HG03097 (cell line): ENCODE measurements around the gene BAIAP2.

ENCODE experiments used
- ATAC-seq: cut with Tn5 transposase; IDR thresholded peaks from one replicate; pipeline ENCODE4 v1.9.1; 2021; ENCODE audit not compliant: unreplicated experiment, low FRiP score

The BAIAP2 gene

DNA sequence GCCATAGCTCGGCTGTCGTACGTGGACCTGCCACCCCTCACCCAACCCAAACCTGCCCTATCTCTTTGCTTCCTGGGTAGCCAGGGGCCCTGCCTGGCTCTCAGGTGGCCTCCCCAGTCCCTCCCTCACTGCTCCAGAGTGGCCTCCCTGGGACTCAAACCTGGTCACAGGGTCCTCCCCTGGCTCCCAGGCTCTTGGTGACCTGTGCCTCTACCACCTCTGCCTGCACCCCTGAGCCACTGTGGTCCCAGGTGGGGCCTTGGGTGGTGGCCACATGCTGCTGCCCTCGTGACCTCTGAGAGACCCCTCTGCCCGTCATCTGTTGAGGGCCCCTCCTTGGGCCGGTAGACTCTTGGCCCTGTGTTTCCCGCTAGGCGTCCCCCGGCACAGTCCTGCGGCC lies 65.7 kb downstream of the BAIAP2 start:
- no peak for ATAC-seq

DNA sequence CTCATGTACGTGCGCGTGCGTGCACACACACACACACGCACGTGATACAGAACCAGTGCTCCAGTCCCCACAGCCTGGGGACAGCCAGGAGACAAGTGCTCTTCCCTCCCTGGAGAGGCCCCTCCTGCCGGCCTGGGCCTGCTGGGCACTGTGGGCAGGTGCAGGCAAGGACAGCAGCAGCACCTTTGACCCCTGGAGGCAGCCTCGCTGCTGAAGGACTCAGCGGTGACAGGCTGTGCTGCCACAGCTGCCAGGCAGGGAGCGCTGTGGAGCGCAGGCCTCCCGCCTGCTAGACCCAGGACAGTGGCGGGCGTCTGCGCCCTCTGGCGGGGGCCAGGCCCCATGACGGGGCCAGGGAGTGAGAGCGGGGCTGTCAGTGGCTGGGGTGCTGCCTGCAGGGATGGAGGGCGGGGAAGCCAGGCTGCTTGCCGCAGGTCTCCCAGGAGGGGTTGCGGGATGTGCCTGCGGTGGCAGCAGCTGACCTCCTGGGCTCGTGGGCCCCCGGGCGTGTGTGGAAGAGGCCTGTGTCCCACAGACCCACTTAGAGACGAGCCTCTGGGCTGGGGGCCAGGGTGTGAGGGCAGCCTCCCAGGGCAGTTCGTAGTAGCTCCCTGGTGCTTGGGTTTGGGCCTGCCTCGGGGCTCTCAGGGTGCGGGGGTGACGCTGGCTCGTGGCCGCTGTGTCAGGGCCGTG lies 66.8 kb downstream of the BAIAP2 start:
- peak; percentile 82 for ATAC-seq

DNA sequence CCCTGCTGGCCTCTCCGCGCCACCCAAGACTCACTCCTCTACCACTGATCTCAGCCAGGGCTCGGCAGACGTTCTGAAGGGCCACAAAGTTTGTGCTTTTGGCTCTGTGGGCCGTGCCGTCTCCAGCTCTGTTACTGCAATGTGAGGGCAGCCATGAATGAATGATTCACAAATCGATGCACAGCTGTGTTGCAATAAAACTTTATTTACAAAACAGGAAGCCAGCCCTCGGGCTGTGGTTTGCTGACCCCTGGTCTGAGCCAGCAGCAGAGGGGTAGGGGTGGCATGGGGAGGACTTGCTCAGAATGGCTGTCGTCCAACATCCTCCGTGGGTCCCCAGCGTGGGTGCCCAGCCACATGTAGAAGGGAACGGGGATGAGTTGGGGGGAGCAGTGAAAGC lies 67.4 kb downstream of the BAIAP2 start:
- ATAC-seq: no peak

DNA sequence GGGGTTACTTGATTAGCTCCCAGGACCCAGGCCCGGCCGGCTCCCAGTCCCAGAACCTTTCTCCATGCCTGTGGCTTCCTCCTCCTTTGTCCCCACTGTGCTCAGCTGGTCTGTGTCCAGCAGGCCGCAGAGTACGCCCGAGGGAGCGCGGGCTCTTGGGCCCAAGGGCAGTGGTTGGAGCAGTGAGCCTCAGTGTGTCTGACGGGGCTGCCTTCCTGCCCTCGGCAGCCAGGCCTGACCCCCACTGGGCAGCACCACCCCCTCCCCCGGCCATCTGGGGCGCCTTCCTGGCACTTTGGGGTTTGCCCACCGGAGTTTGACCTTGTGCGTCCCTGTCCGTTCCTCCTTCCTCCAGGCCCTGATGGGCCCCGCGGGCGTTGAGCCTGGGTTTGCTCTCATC lies 67.9 kb downstream of the BAIAP2 start:
- no peak for ATAC-seq

DNA sequence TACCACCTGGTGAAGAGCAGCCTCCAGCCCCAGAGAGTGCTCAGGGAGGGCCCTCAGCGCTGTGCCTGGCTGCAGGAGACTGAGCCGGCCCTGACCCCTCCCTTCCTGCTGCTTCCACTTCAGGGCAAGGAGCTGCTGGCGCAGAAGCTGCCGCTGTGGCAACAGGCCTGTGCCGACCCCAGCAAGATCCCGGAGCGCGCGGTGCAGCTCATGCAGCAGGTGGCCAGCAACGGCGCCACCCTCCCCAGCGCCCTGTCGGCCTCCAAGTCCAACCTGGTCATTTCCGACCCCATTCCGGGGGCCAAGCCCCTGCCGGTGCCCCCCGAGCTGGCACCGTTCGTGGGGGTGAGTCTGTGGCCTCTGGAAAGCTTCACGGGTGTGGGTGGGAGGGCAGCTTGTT lies 68.4 kb downstream of the BAIAP2 start:
- no peak for ATAC-seq

DNA sequence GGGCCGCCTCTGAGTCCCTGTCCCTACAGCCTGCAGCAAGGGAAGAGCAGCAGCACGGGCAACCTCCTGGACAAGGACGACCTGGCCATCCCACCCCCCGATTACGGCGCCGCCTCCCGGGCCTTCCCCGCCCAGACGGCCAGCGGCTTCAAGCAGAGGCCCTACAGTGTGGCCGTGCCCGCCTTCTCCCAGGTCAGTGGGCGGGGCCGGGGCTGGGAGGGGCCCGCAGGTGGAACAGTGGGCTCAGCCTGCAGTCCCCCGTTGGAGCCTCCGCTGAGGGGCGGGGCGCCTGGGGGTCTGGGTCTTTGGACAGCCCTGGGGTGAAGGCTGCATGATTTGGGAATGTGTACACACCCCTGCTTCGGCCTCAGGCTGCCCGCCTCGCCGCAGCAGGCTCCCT lies 71.8 kb downstream of the BAIAP2 start:
- no peak for ATAC-seq

DNA sequence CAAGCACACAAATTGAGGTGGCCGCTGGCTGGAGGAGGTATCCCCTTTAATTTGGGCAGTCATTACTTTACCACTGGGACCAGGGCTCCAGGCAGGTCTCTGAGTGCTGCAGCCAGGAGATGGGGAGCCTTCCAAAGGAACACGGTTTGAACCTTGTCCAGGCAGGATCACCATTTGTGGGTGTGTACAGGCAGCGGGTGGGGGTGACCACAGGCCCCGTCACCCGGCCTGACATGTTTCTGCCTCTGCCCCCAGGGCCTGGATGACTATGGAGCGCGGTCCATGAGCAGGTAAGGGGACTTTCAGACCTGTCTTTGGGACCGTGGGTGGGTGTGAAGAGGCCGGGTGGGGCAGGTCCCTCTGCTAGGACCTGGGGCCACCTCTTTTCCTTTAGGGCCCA lies 73.3 kb downstream of the BAIAP2 start:
- no peak for ATAC-seq

DNA sequence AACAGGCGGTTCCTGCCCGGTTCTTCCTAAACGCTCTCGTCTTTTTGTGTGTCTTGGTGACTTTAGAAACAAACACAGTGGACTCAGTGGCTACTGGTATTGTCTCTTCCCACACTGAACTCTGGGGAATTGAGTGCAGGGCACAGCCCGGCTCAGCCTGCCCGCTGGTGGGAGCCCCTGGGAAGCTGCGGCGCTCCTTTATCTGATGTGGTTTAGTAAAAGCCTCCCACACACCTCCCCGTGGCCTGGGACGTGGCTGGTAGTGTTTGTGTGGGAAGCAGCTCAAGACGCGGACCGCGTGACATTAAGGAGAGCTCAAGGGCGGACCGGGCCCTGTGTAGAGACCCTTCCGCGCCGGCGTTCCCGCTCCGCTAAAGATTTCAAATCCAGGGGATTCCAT lies 75.0 kb downstream of the BAIAP2 start:
- no peak for ATAC-seq

DNA sequence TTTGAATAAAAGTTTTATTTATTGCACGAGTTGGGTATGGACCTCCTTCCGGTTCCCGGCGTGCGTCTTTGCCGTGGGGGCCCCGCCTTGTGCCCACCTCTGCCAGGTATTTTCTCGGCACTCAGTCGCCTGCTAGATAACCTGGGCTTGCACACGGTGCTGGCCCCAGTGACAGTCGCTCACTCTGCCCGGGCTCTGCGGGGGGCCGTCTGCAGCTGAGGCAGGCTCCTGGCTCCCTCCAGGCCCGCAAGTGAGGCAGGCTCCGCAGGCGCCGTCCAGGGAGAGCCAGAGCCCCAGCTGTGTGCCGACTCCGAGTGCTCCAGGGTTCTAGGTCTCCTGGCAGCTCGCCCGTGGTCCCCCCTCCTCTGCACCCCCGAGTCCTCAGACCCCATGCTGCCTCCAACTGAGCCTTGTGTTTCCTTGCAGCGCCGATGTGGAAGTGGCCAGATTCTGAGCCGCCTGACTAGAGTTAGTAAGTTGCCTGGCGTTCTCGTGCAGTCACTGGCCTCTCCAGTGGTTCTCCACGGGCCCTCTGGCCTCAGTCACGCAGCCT lies 75.6 kb downstream of the BAIAP2 start:
- ATAC-seq: no peak

DNA sequence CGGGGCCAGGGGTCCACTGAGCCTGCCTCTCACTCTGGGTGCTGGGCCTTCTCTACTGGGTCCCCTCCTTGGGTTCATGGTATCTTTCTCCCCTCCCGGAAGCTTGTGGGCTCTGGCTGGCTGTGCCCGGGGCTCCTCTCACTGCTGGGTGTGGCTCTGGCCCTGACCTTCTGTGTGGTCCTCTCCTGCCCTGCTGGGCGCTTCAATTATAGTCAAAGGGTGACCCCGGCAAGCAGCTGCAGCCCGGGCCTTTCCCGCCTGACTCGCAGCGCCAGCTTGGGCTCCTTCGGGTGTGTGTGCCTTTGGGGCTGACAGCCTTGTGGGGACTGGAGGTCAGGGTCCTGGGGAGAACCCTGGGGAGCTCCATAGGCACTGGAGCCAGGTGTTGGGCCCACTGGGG lies 76.1 kb downstream of the BAIAP2 start:
- no peak for ATAC-seq

DNA sequence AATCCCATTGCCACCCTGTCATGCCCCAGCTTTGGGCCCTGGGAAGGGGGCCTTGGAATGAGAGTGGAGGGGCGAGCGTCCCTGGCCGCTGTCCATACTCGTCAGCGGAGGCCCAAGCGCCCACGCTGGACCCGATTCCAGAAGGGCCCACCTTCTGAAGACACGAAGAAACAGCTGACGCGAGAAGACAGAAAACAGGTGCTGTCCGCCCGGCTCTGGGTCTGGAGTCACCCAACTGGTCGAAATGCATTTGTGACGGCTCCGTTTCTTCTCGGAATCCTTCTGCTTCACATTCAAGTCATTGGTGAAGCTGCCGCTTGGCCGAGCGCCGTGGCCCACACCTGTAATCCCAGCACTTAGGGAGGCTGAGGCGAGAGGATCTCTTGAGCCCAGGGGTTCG lies 77.5 kb downstream of the BAIAP2 start:
- no peak for ATAC-seq

DNA sequence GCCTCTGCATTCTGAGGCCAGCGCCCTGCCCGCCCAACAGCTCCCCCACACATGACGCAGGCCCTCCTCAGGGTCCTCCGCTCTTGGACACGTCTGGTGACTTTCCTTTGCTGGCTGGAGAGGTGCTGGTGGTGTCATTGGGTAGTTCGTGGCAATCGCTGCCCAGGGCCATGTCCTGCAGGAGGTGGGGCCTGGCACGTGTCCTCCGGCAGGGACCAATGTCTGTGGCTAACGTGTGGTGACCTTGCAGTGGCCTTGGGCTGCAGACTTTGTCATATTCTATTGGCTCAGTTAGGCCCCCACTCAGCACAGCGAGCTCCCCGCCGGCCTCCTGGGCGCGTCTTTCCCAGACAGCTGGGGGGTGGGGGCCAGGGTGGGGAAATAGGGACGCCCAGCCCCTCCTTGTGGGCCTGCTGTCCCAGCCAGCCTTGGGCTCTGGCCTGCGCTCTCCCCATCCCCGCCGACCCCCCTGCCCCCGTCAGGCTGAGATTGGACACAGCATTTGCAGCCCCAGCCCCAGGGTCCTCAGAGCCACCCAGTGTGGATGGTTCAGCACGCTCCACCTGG lies 78.3 kb downstream of the BAIAP2 start:
- ATAC-seq: no peak

DNA sequence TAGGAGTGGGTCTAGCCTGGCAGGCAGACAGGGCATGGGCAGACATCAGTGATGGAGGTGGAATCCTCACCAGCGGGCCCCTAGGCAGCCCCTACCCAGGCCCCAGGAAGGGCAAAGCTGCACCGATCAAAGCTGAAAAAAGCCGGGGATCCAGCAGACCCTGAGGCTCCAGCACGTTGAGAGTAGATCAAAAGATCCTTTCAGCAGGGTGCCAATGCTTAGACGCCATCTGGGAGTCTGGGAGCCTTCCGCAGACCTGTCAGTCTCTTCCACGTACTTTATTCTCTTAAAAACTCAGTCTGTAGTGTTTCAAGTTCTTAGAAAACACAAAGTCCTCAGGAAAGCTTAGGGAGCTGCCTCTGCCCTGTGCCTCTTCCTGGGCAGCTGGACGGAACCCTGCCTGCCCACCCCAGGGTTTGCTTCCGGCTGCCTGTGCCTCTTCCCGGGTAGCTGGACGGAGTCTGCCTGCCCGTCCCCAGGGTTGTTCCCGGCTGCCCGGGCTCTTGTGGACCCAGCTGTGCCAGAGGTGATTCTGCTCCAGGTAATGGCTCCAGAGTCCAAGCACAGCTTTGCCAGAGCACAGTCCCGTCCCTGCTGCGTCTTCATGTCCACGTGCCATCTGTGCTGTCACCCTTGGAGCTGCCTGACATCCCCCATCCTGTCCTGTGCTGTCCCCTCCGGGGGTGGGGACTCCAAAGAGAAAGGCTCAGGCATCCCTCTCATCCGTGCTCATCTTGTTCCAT lies 79.6 kb downstream of the BAIAP2 start:
- ATAC-seq: no peak

DNA sequence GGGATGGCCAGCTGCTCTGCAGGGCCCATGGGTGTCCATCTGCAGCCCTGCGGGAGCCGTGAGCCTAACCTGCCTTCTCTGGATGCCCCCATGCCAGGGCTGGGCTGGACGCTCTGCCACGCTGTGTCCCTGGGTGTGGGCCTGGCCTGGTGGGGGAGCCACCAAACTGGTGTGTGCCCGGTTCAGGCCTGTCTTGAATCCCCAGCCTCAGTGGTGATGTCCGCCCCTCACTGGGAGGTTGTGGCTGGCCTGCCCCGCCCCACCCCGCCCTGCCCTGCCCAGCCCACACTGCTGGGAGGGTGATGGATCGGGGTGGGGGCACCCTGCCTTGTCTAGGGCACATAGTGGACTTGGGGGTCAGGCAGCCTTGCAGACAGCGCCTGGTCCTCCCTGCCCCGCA lies 80.3 kb downstream of the BAIAP2 start:
- ATAC-seq: no peak

DNA sequence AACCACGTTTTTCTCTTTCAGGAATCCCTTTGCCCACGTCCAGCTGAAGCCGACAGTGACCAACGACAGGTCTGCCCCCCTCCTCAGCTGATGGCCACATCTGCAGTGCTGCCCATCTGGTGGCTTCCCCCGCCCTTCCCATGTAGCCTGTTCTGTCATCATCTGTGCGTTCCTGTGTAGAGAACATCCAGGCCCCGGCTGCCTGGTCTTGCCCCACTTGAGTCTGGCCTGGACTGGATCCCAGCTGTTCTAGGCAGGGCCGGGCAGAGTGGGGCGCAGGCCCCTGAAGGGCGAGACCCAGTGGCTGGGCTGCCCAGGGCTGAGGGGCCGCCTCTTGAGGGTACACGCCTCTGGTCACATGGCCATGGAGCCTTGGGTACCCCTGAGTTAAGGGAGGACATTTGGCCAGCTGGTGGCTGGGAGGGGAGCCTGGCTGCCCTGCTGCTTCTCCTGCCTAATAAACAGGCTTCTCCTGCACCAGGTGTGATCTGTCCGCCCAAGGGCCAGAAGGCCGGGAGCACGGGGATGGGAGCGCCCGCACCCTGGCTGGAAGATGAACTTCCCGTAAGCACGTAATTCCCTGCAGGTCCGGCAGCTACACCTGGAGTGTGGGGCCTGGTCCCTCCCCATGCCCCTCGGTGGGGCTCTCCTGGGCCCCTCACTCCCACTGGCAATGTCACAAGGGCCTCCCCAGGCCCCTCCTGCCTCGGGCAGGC lies 81.0 kb downstream of the BAIAP2 start:
- ATAC-seq: no peak

DNA sequence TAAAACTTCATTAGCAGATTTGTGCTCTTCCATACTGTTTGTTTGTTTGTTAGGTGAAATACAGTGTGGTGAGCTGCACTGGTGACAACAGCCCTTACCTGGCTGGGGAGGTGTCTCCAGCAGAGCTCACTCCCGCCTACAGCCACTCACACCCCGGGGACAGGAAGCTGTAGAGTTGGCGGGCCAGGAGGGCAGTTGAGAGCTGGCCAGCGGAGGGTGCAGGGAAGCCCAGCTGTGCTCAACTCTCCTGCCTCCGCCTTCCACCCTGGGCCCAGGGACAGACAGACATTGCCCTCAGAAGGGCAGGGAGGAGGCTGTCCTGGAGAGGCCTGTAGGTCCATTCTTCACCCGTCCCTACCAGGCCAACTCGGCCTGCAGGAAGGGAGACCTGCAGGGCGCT lies 81.8 kb downstream of the BAIAP2 start:
- no peak for ATAC-seq

DNA sequence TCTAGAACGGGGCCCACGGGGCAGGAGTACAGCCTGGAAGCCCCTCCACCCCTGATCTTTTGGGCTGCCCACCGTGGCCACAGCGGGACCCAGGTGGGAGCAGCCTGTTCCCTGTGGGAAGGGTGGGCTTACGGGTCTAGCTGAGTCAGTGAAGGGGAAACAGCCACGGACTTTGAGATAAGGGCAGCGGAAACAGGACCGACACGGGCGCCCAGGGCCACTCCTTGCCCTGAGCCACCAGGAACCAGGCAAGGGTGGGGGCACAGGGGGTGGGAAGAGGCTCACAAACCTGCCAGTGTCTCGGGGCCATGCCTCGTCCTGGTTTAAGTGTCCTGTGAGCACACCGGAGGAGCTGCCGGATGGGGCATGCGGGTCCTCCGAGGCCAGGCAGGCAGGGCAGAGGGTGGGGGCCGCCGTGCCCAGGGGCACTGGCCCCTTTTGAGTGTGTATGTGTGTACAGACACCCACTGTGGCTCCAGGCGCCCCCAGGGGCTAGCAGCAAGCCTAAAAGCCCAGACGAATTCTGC lies 82.8 kb downstream of the BAIAP2 start:
- ATAC-seq: no peak

DNA sequence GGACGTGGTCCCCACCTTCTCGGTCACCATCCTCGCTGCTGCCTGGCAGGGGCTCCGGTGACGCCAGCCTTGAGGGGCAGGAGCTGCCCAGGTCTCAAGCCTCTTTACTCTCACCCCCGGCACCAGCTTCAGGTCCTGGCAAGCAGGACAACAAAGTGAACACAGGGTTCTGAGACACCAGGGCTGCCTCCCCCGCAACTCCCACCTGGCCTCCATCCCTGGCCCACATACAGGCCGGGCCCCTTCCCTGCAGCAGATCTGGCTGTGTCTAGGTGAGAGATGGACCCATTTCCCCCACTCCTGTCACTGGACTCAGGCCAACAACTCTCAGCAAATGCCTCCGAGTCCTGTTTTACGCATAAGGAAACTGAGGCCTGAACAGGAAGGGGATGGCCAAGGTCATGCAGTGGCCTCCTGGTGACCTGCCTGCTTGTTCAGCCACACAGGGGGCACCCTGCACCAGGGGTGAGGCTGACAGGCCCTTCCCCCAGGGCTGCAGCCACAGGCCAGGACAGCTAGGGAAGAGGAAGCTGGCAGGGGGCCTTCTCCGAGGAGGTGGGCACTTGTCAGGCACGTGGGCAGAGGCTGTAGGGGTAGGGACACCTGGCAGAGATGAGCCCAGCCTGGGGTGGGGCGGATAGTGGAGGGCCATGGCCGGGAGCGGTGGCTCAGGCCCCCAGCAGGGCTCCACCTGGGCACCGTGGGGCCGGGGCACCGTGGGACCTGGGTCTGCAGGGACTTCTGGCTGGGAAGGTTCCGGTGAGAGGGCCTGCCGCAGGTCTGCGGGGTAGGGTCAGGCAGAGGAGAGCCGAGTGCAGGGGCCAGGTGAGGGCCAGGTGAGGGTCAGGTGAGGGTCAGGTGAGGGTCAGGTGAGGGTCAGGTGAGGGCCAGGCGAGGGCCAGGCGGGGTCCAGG lies 83.6 kb downstream of the BAIAP2 start:
- ATAC-seq: no peak

DNA sequence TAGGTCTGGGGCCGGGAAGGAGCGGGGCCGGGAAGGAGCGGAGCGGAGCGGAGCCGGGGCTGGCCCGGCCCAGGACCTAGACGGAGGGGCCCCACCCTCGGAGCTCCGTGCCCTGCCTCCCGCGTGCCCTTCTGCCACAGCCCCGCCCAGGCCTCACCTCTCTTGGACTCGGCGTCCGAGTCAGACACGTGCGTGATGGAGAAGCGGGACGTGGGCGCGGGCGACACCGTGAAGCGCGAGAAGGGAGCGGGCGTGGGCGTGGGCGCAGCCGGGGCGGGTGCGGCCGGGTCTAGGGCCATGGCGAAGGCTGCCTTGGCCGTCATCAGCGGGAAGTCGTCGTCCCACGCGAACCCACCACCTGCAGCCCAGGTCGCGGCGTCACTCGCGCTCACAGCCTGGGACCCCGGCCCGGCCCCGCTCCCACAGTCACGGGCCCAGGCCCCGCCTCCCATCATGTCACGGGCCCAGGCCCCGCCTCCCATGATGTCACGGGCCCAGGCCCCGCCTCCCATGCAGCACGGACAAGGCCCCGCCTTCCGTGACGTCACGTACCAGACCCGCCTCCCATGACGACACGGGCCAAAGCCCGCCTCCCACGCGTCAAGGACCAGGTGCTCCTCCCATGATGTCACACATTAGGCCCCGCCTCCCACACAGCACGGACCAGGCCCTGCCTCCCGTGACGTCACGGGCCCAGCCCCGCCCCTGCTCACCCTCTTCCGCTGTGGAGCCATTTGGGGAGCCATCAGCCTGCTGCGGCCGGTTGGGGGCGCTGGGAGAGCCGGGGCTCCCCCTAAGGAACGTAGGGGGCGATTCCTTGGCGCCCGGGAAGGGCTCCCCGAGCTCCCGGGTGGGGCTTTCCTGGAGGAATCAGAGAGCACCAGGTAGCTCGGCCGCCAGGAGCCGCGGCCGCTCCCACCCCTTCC lies 84.5 kb downstream of the BAIAP2 start:
- no peak for ATAC-seq
